ENCODE data around the gene LAPTM5. TPM values are rescaled to one million over a fixed set of nuclear protein-coding genes. Genes with fewer than 3 reads are reported as not detected.

The LAPTM5 gene
- total and polyA plus RNA-seq, 10 donors = 419 to 747 (median 577) TPM

- no peak for TF ChIP-seq POLR2AphosphoS5 (IDR thresholded peaks at IDR 0.05)
- TF ChIP-seq POLR2A (IDR thresholded peaks at IDR 0.05) = no peak
- TF ChIP-seq CTCF (IDR thresholded peaks at IDR 0.05 in 8 of 11, conservative IDR thresholded peaks at IDR 0.05 in 3 of 11) = no peak
- Histone ChIP-seq H3K27ac (peak overlapping the region; percentile 2 to 81 (median 63)), H3K27me3 (replicated peaks in 1 of 7) (no peaks in the 10 kb centered on the region), H3K4me1 (peaks cover 17 to 68% (median 33%) of the 10 kb centered on the region in 6 donors), H3K36me3 (peaks cover 0 to 55% (median 36%) of the 10 kb centered on the region in 6 donors), H3K4me3 (no peak overlapping the region), H3K9me3 (no peaks in the 10 kb centered on the region)
- intact Hi-C loops (cut with DNase I; ENCODE audit: low total_unique reads) = loop anchor here (10.0 kb wide), 1 partner anchor 185 kb away; no protein-coding TSS in a partner anchor
- no peak for DNase-seq
- 83 to 93% (median 87%) methylated on average over 6 of the region's 6 CpGs for WGBS, 5 donors
These were observed 27.7 kb downstream of the LAPTM5 start for GRCh38 chr1:30729901-30730300.

GRCh38 chr1:30728832-30729638 lies 28.5 kb downstream of the LAPTM5 start:
- TF ChIP-seq POLR2A (IDR thresholded peaks at IDR 0.05) (no peak), POLR2AphosphoS5 (IDR thresholded peaks at IDR 0.05) (peak in 2 of 3 donors; percentile 46 to 59)
- 74 to 87% (median 83%) methylated on average over 12 to 17 of the region's 17 CpGs for WGBS, 5 donors
- peaks cover 17 to 67% (median 36%) of the 10 kb centered on the region in 6 donors for H3K4me1 ChIP-seq
- no peak for DNase-seq
- H3K27me3 ChIP-seq (replicated peaks in 1 of 7) = no peaks in the 10 kb centered on the region
- H3K9me3 ChIP-seq = no peaks in the 10 kb centered on the region
- peaks cover 0 to 54% (median 28%) of the 10 kb centered on the region in 6 donors for H3K36me3 ChIP-seq
- peak overlapping the region in 5 of 8 donors; percentile 15 to 81 (median 68) for H3K27ac ChIP-seq
- H3K4me3 ChIP-seq = no peak overlapping the region
- intact Hi-C loops (cut with DNase I; ENCODE audit: low total_unique reads) = loop anchor here (10.0 kb wide), 1 partner anchor 186 kb away; no protein-coding TSS in a partner anchor

GRCh38 chr1:30728340-30728739 lies 29.2 kb downstream of the LAPTM5 start:
- Histone ChIP-seq H3K9me3 (no peaks in the 10 kb centered on the region), H3K36me3 (peaks cover 0 to 54% (median 23%) of the 10 kb centered on the region in 6 donors), H3K27me3 (replicated peaks in 1 of 7) (no peaks in the 10 kb centered on the region), H3K4me1 (peaks cover 17 to 67% (median 41%) of the 10 kb centered on the region in 6 donors), H3K27ac (peak overlapping the region in 1 of 8 donors; percentile 81), H3K4me3 (no peak overlapping the region)
- no peak for DNase-seq
- intact Hi-C loops (cut with DNase I; ENCODE audit: low total_unique reads) = loop anchor here (10.0 kb wide), 1 partner anchor 186 kb away; no protein-coding TSS in a partner anchor
- TF ChIP-seq POLR2A (IDR thresholded peaks at IDR 0.05) (no peak), POLR2AphosphoS5 (IDR thresholded peaks at IDR 0.05) (no peak), CTCF (IDR thresholded peaks at IDR 0.05 in 8 of 11, conservative IDR thresholded peaks at IDR 0.05 in 3 of 11) (no peak)
- 79 to 87% (median 81%) methylated on average over 7 to 8 of the region's 8 CpGs for WGBS, 5 donors

- no peak overlapping the region for H3K4me3 ChIP-seq
- H3K36me3 ChIP-seq = peaks cover 0 to 54% (median 20%) of the 10 kb centered on the region in 6 donors
- 92 to 100% (median 95%) methylated on average over 2 of the region's 2 CpGs for WGBS, 5 donors
- no peak for DNase-seq
- TF ChIP-seq POLR2A (IDR thresholded peaks at IDR 0.05) (no peak), POLR2AphosphoS5 (IDR thresholded peaks at IDR 0.05) (no peak), CTCF (IDR thresholded peaks at IDR 0.05 in 8 of 11, conservative IDR thresholded peaks at IDR 0.05 in 3 of 11) (no peak)
- no peaks in the 10 kb centered on the region for H3K9me3 ChIP-seq
- H3K27ac ChIP-seq = no peak overlapping the region
- peaks cover 17 to 67% (median 41%) of the 10 kb centered on the region in 6 donors for H3K4me1 ChIP-seq
- intact Hi-C loops (cut with DNase I; ENCODE audit: low total_unique reads) = loop anchor here (10.0 kb wide), 1 partner anchor 187 kb away; no protein-coding TSS in a partner anchor
- H3K27me3 ChIP-seq (replicated peaks in 1 of 7) = no peaks in the 10 kb centered on the region
These were observed 29.8 kb downstream of the LAPTM5 start for GRCh38 chr1:30727824-30728223.

All from spleen (tissue), 11 donors.